Measurements from ENCODE around the gene KRT82.

The KRT82 gene

GRCh38 chr12:52370926-52371608 is 35.1 kb downstream of the KRT82 start:
- no peak overlapping the region for H3K27ac Mint-ChIP-seq
- no peaks in the 10 kb centered on the region for H3K4me1 Mint-ChIP-seq
- no peak overlapping the region for H3K4me3 Mint-ChIP-seq
- H3K27me3 Mint-ChIP-seq: peaks cover 2% of the 10 kb centered on the region
- DNase-seq (no peak), ATAC-seq (no peak)
- H3K36me3 Mint-ChIP-seq (ENCODE audit: low read depth): no peaks in the 10 kb centered on the region
- H3K9me3 Mint-ChIP-seq: peaks cover 5% of the 10 kb centered on the region

GRCh38 chr12:52369809-52370208 is 36.3 kb downstream of the KRT82 start:
- Mint-ChIP-seq H3K4me3 (no peak overlapping the region), H3K4me1 (no peaks in the 10 kb centered on the region), H3K36me3 (ENCODE audit: low read depth) (no peaks in the 10 kb centered on the region), H3K9me3 (peaks cover 5% of the 10 kb centered on the region), H3K27ac (no peak overlapping the region), H3K27me3 (peaks cover 2% of the 10 kb centered on the region)
- ATAC-seq (no peak), DNase-seq (no peak)

GRCh38 chr12:52369211-52369610 is 36.9 kb downstream of the KRT82 start:
- Mint-ChIP-seq H3K27me3 (peaks cover 2% of the 10 kb centered on the region), H3K4me3 (no peak overlapping the region), H3K4me1 (no peaks in the 10 kb centered on the region), H3K36me3 (ENCODE audit: low read depth) (no peaks in the 10 kb centered on the region), H3K27ac (no peak overlapping the region), H3K9me3 (peaks cover 4% of the 10 kb centered on the region)
- no peak for ATAC-seq
- no peak for DNase-seq

- Mint-ChIP-seq H3K4me3 (no peak overlapping the region), H3K27ac (no peak overlapping the region), H3K27me3 (peaks cover 2% of the 10 kb centered on the region), H3K4me1 (no peaks in the 10 kb centered on the region), H3K36me3 (ENCODE audit: low read depth) (no peaks in the 10 kb centered on the region), H3K9me3 (no peaks in the 10 kb centered on the region)
- no peak for DNase-seq
- ATAC-seq: no peak
These were observed 37.6 kb downstream of the KRT82 start for GRCh38 chr12:52368508-52368907.

- no peak overlapping the region for H3K4me3 Mint-ChIP-seq
- DNase-seq: no peak
- no peaks in the 10 kb centered on the region for H3K4me1 Mint-ChIP-seq
- no peaks in the 10 kb centered on the region for H3K36me3 Mint-ChIP-seq (ENCODE audit: low read depth)
- no peak overlapping the region for H3K27ac Mint-ChIP-seq
- no peak for ATAC-seq
- no peaks in the 10 kb centered on the region for H3K9me3 Mint-ChIP-seq
- peaks cover 2% of the 10 kb centered on the region for H3K27me3 Mint-ChIP-seq
These were observed 38.3 kb downstream of the KRT82 start for GRCh38 chr12:52367876-52368275.

GRCh38 chr12:52366738-52367485 is 39.2 kb downstream of the KRT82 start, which contains the start of gene KRT85:
KRT85 (minus strand) TSS chr12:52367481; CDS start chr12:52367405, 76 bp downstream.
- ATAC-seq (no peak), DNase-seq (no peak)
- Mint-ChIP-seq H3K27me3 (peaks cover 2% of the 10 kb centered on the region), H3K4me1 (no peaks in the 10 kb centered on the region), H3K36me3 (ENCODE audit: low read depth) (no peaks in the 10 kb centered on the region), H3K27ac (no peak within 1 kb of the TSS), H3K4me3 (no peak within 1 kb of the TSS), H3K9me3 (no peaks in the 10 kb centered on the region)

GRCh38 chr12:52364901-52365489 is 41.1 kb downstream of the KRT82 start:
- DNase-seq: no peak
- H3K9me3 Mint-ChIP-seq: no peaks in the 10 kb centered on the region
- H3K27ac Mint-ChIP-seq: no peak overlapping the region
- peaks cover 3% of the 10 kb centered on the region for H3K4me1 Mint-ChIP-seq
- ATAC-seq: no peak
- H3K36me3 Mint-ChIP-seq (ENCODE audit: low read depth): no peaks in the 10 kb centered on the region
- peaks cover 2% of the 10 kb centered on the region for H3K27me3 Mint-ChIP-seq
- H3K4me3 Mint-ChIP-seq: no peak overlapping the region

- DNase-seq (no peak), ATAC-seq (no peak)
- H3K4me1 Mint-ChIP-seq: peaks cover 9% of the 10 kb centered on the region
- no peak overlapping the region for H3K27ac Mint-ChIP-seq
- no peaks in the 10 kb centered on the region for H3K36me3 Mint-ChIP-seq (ENCODE audit: low read depth)
- H3K27me3 Mint-ChIP-seq: peaks cover 2% of the 10 kb centered on the region
- H3K9me3 Mint-ChIP-seq: no peaks in the 10 kb centered on the region
- H3K4me3 Mint-ChIP-seq: no peak overlapping the region
These were observed 42.1 kb downstream of the KRT82 start for GRCh38 chr12:52364061-52364460.

GRCh38 chr12:52363111-52363679 is 42.9 kb downstream of the KRT82 start:
- DNase-seq: no peak
- H3K27ac Mint-ChIP-seq: no peak overlapping the region
- H3K36me3 Mint-ChIP-seq (ENCODE audit: low read depth): no peaks in the 10 kb centered on the region
- H3K9me3 Mint-ChIP-seq: no peaks in the 10 kb centered on the region
- no peak for ATAC-seq
- peaks cover 18% of the 10 kb centered on the region for H3K4me1 Mint-ChIP-seq
- no peaks in the 10 kb centered on the region for H3K27me3 Mint-ChIP-seq
- no peak overlapping the region for H3K4me3 Mint-ChIP-seq

GRCh38 chr12:52362118-52362726 is 43.9 kb downstream of the KRT82 start:
- H3K4me3 Mint-ChIP-seq: no peak overlapping the region
- DNase-seq (no peak), ATAC-seq (no peak)
- no peak overlapping the region for H3K27ac Mint-ChIP-seq
- H3K9me3 Mint-ChIP-seq: no peaks in the 10 kb centered on the region
- no peaks in the 10 kb centered on the region for H3K36me3 Mint-ChIP-seq (ENCODE audit: low read depth)
- no peaks in the 10 kb centered on the region for H3K27me3 Mint-ChIP-seq
- peaks cover 25% of the 10 kb centered on the region for H3K4me1 Mint-ChIP-seq

- ATAC-seq: no peak
- no peaks in the 10 kb centered on the region for H3K9me3 Mint-ChIP-seq
- H3K4me3 Mint-ChIP-seq: no peak overlapping the region
- no peak for DNase-seq
- peaks cover 25% of the 10 kb centered on the region for H3K4me1 Mint-ChIP-seq
- H3K36me3 Mint-ChIP-seq (ENCODE audit: low read depth): no peaks in the 10 kb centered on the region
- no peak overlapping the region for H3K27ac Mint-ChIP-seq
- H3K27me3 Mint-ChIP-seq: no peaks in the 10 kb centered on the region
These were observed 44.6 kb downstream of the KRT82 start for GRCh38 chr12:52361553-52361952.

- Mint-ChIP-seq H3K4me3 (no peak overlapping the region), H3K36me3 (ENCODE audit: low read depth) (no peaks in the 10 kb centered on the region), H3K9me3 (no peaks in the 10 kb centered on the region), H3K27me3 (no peaks in the 10 kb centered on the region), H3K4me1 (peaks cover 25% of the 10 kb centered on the region), H3K27ac (no peak overlapping the region)
- ATAC-seq (no peak), DNase-seq (no peak)
These were observed 45.4 kb downstream of the KRT82 start for GRCh38 chr12:52360663-52361271.

- Mint-ChIP-seq H3K27me3 (no peaks in the 10 kb centered on the region), H3K9me3 (no peaks in the 10 kb centered on the region), H3K36me3 (ENCODE audit: low read depth) (no peaks in the 10 kb centered on the region), H3K4me3 (no peak overlapping the region), H3K4me1 (peaks cover 25% of the 10 kb centered on the region), H3K27ac (no peak overlapping the region)
- DNase-seq (no peak), ATAC-seq (no peak)
These were observed 46.0 kb downstream of the KRT82 start for GRCh38 chr12:52360106-52360662.

- DNase-seq (no peak), ATAC-seq (no peak)
- H3K4me3 Mint-ChIP-seq: no peak overlapping the region
- H3K9me3 Mint-ChIP-seq: no peaks in the 10 kb centered on the region
- peaks cover 25% of the 10 kb centered on the region for H3K4me1 Mint-ChIP-seq
- H3K27me3 Mint-ChIP-seq: no peaks in the 10 kb centered on the region
- H3K36me3 Mint-ChIP-seq (ENCODE audit: low read depth): no peaks in the 10 kb centered on the region
- no peak overlapping the region for H3K27ac Mint-ChIP-seq
These were observed 46.5 kb downstream of the KRT82 start for GRCh38 chr12:52359621-52360061.
